Neutrophil (primary cell): ENCODE measurements around the gene NRG3.
"Not testable (repeated sequence)": the region's sequence is repeated elsewhere in the genome, so short reads cannot be mapped to it uniquely, and the experiment has no call there.

Source experiments
- H3K27ac ChIP-seq: fragments of 200-600 bp; sonication (generic); 2 replicates; pipeline ENCODE4 v1.5.1; 2016; ENCODE audit warnings: mild to moderate bottlenecking, moderate library complexity
- H3K27me3 ChIP-seq: fragments of 200-600 bp; sonication (generic); 2 replicates; pipeline ENCODE4 v1.6.0; 2016; ENCODE audit warnings: mild to moderate bottlenecking
- H3K36me3 ChIP-seq: fragments of 200-600 bp; sonication (generic); 2 replicates; pipeline ENCODE4 v1.5.1; 2017
- H3K4me1 ChIP-seq, 2 experiments: fragments of 200-600 bp in 1 of 2; sonication (generic) in 1 of 2; 1 replicate in 1 of 2; 2 replicates in 1 of 2; pipeline versions ENCODE4 v1.5.1 to v1.6.1; 2013 to 2016; ENCODE audit warnings: low read depth in 1 of 2, low read length in 1 of 2, mild to moderate bottlenecking in 1 of 2, moderate library complexity in 1 of 2; ENCODE audit not compliant: control insufficient read depth in 1 of 2, insufficient read depth in 1 of 2
- H3K4me3 ChIP-seq, 2 experiments: fragments of 200-600 bp in 1 of 2; sonication (generic) in 1 of 2; 1 replicate in 1 of 2; 2 replicates in 1 of 2; pipeline ENCODE4 v1.5.1; 2013 to 2016; ENCODE audit warnings: low read depth in 1 of 2, low read length in 1 of 2, mild to moderate bottlenecking in 1 of 2, moderate library complexity in 1 of 2
- H3K9me3 ChIP-seq: fragments of 200-600 bp; sonication (generic); 2 replicates; pipeline ENCODE4 v1.5.1; 2016
- CTCF ChIP-seq: fragments of 200-600 bp; sonication (generic); IDR thresholded peaks from 2 replicates; pipeline ENCODE4 v1.5.1; 2016; ENCODE audit warnings: antibody characterized with exemption

The NRG3 gene

DNA sequence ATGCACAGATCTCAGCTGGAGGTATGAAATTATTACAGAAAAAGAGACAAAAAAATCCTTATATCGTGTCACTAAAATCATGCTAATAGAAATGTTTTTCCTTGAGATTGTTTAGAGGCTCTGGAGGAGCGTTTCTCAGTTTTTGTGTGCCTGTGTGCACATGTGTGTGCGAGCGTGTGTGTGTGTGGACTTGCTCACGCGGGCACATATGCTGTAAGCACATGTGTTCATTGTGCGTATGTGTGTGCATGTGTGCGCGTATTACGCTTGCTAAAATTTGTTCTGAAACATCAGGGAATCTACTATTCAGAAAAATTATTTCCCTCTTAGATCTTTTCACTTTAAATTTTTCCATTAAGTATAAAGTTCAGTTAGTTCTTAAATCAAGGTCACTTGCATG is 1111.2 kb downstream of the NRG3 start:
- no peak for TF ChIP-seq CTCF
- no peaks in the 10 kb centered on the region for H3K9me3 ChIP-seq

DNA sequence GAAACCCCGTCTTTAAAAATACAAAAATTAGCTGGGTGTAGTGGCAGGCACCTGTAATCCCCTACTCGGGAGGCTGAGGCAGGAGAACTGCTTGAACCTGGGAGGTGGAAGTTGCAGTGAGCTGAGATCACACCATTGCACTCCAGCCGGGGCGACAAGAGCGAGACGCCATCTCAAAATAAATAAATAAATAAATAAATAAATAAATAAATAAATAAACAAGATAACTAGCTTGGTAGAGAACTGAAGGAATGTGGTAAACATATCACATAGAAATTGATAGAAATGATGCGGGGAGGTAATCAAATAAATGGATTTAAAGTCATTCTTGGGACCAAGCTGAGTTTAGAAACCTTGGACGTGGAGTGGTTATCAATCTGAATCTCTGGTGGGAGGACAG is 1131.5 kb downstream of the NRG3 start:
- not testable (repeated sequence) for H3K9me3 ChIP-seq, H3K4me3 ChIP-seq, H3K4me1 ChIP-seq, H3K27ac ChIP-seq, H3K27me3 ChIP-seq, H3K36me3 ChIP-seq

More for the DNA sequence above, 1111.2 kb downstream of the NRG3 start:
- H3K27me3 ChIP-seq = no peaks in the 10 kb centered on the region
- no peak overlapping the region for H3K4me3 ChIP-seq
- no peaks in the 10 kb centered on the region for H3K36me3 ChIP-seq
- no peak overlapping the region for H3K27ac ChIP-seq
- no peaks in the 10 kb centered on the region for H3K4me1 ChIP-seq

- H3K4me3 ChIP-seq = no peak overlapping the region
- no peak overlapping the region for H3K27ac ChIP-seq
- H3K27me3 ChIP-seq = no peaks in the 10 kb centered on the region
- no peak for TF ChIP-seq CTCF
- no peaks in the 10 kb centered on the region for H3K4me1 ChIP-seq
- H3K36me3 ChIP-seq = no peaks in the 10 kb centered on the region
- H3K9me3 ChIP-seq = no peaks in the 10 kb centered on the region
Measured at GRCh38 chr10:83007510-83007909, 1132.5 kb downstream of the NRG3 start.

GRCh38 chr10:83012866-83013265 is 1137.9 kb downstream of the NRG3 start:
- no peak for TF ChIP-seq CTCF
- no peak overlapping the region for H3K27ac ChIP-seq
- no peak overlapping the region for H3K4me3 ChIP-seq
- no peaks in the 10 kb centered on the region for H3K27me3 ChIP-seq
- no peaks in the 10 kb centered on the region for H3K4me1 ChIP-seq
- H3K9me3 ChIP-seq = no peaks in the 10 kb centered on the region
- H3K36me3 ChIP-seq = no peaks in the 10 kb centered on the region

GRCh38 chr10:83017076-83017867 is 1142.3 kb downstream of the NRG3 start:
- TF ChIP-seq CTCF = no peak
- H3K36me3 ChIP-seq = no peaks in the 10 kb centered on the region
- H3K9me3 ChIP-seq = no peaks in the 10 kb centered on the region
- no peak overlapping the region for H3K27ac ChIP-seq
- no peaks in the 10 kb centered on the region for H3K27me3 ChIP-seq
- no peaks in the 10 kb centered on the region for H3K4me1 ChIP-seq
- H3K4me3 ChIP-seq = no peak overlapping the region

DNA sequence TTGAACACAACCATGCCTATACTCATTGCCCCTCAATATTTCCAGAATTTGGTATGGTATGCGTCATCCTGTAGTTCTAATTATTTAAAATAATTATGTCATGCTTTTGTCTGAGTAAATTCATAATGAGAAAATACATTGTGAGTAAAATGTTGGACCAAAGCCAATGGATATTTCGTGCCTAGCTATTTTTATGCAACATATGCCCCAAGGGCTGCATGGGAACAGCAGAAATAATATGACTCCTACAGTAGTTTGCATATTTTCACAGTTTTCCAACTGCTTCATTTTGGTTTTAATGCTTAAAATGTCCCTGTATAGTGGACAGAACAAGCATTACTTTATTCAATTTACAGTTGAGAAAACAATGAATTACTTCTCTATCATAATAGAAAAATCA is 1148.7 kb downstream of the NRG3 start:
- no peak for TF ChIP-seq CTCF
- Histone ChIP-seq H3K9me3 (no peaks in the 10 kb centered on the region), H3K36me3 (no peaks in the 10 kb centered on the region), H3K4me1 (no peaks in the 10 kb centered on the region), H3K27ac (no peak overlapping the region), H3K4me3 (no peak overlapping the region), H3K27me3 (no peaks in the 10 kb centered on the region)
